Stimulated activated CD8-positive, alpha-beta memory T cell treated with anti-CD3 and anti-CD28 coated beads, Interleukin-15, amount 100 ng/mL, for 4 hours (primary cell): Measurements from ENCODE around the gene GFRA3.
"Not testable (repeated sequence)": the region's sequence is repeated elsewhere in the genome, so short reads cannot be mapped to it uniquely, and the experiment has no call there.

Experiments
- DNase-seq, 2 donors: peaks; one replicate each; pipeline ENCODE4 v3.0.0-alpha.2; 2020; ENCODE audit warnings: low read depth in 2 of 2

GFRA3 gene

GRCh38 chr5:138274189-138274853, at the start of gene GFRA3:
Gene GFRA3 (minus strand): TSS chr5:138274621. CDS start chr5:138274424, 197 bp downstream.
- DNase-seq: peak in 1 of 2 donors; percentile 1

GRCh38 chr5:138318211-138318610, 43.8 kb upstream of the GFRA3 start:
- DNase-seq: not testable (repeated sequence)

GRCh38 chr5:138316355-138316754, 41.9 kb upstream of the GFRA3 start:
- no peak for DNase-seq

GRCh38 chr5:138315751-138316278, 41.4 kb upstream of the GFRA3 start:
- no peak for DNase-seq

GRCh38 chr5:138305797-138306196, 31.4 kb upstream of the GFRA3 start:
- DNase-seq: no peak

- no peak for DNase-seq
These were observed 29.0 kb upstream of the GFRA3 start for GRCh38 chr5:138303372-138303771.

GRCh38 chr5:138289296-138289695, 14.9 kb upstream of the GFRA3 start:
- no peak for DNase-seq

GRCh38 chr5:138287246-138287645, 12.8 kb upstream of the GFRA3 start:
- DNase-seq: no peak

GRCh38 chr5:138282920-138283742, 8.7 kb upstream of the GFRA3 start:
- DNase-seq: no peak

GRCh38 chr5:138280915-138281314, 6.5 kb upstream of the GFRA3 start:
- no peak for DNase-seq

- no peak for DNase-seq
These were observed 2.1 kb upstream of the GFRA3 start for GRCh38 chr5:138276402-138277054.

GRCh38 chr5:138275895-138276294, 1.5 kb upstream of the GFRA3 start:
- no peak for DNase-seq

- DNase-seq: no peak
These were observed 960 bp upstream of the GFRA3 start for GRCh38 chr5:138275379-138275782.

- DNase-seq: no peak
These were observed 610 bp downstream of the GFRA3 start for GRCh38 chr5:138273834-138274188.

- DNase-seq: no peak
These were observed 1.7 kb downstream of the GFRA3 start for GRCh38 chr5:138272681-138273080.

GRCh38 chr5:138271281-138271680, 3.1 kb downstream of the GFRA3 start:
- no peak for DNase-seq

GRCh38 chr5:138264183-138264582, 10.2 kb downstream of the GFRA3 start:
- no peak for DNase-seq

- no peak for DNase-seq
These were observed 10.8 kb downstream of the GFRA3 start for GRCh38 chr5:138263581-138263980.

GRCh38 chr5:138258704-138259292, 15.6 kb downstream of the GFRA3 start:
- DNase-seq: no peak

- no peak for DNase-seq
These were observed 16.8 kb downstream of the GFRA3 start for GRCh38 chr5:138257583-138257982.

GRCh38 chr5:138252944-138253343, 21.5 kb downstream of the GFRA3 start:
- no peak for DNase-seq

GRCh38 chr5:138247800-138248199, 26.6 kb downstream of the GFRA3 start:
- not testable (repeated sequence) for DNase-seq
